NCI-H1105 treated with DMSO at 0.1 percent for 48 hours (cell line): ENCODE data around the gene WNT3A.

Experiments used
- DNase-seq: peaks from one replicate; lab custom pipeline; 2025; lab: John Stamatoyannopoulos, UW

Gene WNT3A

DNA sequence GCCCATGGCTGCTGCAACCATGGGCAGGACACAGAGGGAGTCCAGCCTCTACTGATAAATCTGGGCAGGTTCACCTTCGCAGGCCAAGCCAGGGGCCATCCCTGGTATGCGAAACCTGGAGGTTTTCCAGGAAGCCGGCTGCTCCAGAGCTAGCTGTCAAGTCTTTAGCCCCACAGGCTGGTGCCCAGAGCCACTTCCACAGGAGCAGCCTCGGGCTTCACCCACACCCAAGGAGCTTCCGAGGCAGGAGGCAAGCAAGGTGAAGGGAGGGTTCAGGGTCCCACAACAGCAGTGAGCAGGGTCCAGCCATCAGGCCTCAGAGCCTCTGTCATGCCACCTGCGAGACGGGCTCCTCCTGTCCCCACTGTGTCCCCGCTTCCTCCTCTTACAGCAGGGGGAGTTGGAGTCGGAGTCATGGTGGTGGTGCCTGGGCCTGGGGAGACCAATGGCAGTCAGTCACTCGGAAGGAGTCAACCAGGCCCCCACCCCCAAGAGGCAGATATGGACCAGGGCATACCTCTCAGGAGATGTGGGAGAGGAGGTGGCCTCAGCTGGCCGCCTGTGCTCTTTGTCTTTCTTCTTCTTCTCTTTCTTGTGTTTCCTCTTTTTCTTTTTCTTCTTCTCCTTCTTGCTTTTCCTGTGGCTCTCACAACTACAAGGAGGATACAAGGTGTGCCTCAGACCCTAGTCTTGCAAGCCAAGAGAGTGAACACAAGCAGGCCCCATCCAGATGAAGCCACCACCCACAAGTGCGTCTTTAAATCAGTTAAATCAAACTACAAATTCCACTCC lies 94.2 kb downstream of the WNT3A start:
- no peak for DNase-seq

DNA sequence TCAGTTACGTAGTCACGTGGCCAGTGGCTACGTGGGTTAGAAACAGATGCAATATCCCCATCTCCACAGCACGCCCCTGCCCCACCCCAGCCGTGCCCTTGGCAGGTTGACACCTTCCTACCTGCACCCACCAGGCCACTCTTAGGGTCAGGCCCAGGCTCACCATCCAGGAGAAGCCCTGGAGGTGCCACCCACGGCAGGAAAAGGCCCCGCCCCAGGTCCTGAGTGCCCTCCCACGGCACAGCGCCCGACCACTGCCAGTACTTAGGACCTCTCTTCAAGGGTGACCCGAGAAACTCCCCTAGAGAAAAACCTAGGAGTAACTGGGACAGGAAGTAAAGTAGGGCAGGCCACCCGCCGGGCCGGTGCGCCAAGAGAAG lies 94.8 kb downstream of the WNT3A start:
- no peak for DNase-seq

- no peak for DNase-seq
Observed at GRCh38 chr1:228101994-228102790, 95.4 kb downstream of the WNT3A start.

DNA sequence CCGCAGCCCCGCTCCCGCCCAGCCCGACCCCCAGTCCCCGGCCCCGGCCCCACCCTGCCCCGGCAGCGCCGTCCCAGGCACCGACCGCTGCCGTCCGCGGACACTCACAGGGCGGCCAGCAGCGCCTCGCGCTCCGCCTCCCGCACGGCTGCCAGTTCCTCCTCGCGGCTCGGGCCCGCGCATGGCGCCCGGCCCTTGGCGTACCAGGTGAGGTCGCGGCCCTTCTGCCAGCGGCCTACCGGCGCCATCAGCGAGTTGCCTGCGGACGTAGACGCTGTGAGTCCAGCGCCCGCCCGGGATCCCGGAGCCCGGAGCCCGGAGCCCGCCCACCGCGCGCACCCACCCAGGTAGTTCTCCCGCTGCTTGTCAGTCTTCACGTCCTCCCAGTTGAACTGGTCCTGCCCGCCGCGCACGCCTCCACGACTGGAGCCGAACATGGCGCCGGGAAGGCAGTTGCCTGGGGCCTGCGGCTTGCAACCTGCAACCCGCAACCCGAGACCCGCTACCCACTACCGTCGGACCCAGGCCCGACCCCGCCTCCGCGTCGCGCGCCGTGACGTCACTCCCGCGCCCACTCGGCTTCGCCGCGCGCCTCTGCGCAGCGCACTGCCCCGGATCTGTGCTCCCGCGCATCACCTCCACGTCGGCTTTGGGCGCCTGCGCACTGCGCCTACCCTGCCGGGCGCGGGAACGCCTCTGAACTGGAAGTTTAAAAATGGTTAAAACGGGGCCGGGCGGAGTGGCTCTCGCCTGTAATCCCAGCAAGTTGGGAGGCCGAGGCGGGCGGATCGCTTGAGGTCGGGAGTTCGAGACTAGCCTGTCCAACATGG lies 96.2 kb downstream of the WNT3A start, which contains the start of gene C1orf35:
C1orf35 (minus strand) TSS at position 535 of the 830 bp plus-strand sequence; CDS start at position 437, 98 bp downstream.
- peak; percentile 75 for DNase-seq

DNA sequence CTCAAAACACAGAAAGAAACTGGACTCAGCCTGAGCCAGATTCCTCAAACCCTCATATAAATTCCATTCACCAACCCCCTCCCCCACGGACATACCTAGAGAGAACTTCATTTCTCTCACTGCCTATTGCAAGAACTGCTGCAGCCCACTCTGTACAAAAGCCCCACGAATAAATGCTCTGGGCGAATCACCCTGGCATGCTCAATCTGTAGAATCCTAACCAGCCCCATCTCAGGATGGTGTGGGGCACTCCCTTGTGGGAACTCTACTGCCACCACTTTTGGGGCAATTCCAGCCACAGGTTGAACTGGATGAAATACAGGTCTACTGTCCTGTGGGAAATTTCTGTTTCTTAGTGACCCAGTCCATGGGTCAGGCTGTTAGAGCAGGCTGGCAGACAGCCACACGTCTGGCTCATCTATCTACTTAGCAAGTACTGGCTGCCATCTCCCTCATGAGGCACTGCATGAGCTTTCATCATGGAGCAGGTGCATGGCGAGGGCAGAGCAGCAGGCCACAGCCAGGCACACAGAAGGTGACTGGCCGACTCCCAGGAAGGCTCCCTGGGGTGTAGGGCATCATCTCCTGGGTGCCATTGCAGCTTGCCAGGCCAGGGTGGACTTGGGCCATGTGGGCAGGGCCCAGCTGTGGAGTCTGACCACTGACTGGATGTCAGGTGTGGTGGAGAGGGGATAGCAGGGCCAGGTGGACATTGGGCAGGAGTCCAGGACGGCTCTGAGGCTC lies 97.9 kb downstream of the WNT3A start:
- no peak for DNase-seq

DNA sequence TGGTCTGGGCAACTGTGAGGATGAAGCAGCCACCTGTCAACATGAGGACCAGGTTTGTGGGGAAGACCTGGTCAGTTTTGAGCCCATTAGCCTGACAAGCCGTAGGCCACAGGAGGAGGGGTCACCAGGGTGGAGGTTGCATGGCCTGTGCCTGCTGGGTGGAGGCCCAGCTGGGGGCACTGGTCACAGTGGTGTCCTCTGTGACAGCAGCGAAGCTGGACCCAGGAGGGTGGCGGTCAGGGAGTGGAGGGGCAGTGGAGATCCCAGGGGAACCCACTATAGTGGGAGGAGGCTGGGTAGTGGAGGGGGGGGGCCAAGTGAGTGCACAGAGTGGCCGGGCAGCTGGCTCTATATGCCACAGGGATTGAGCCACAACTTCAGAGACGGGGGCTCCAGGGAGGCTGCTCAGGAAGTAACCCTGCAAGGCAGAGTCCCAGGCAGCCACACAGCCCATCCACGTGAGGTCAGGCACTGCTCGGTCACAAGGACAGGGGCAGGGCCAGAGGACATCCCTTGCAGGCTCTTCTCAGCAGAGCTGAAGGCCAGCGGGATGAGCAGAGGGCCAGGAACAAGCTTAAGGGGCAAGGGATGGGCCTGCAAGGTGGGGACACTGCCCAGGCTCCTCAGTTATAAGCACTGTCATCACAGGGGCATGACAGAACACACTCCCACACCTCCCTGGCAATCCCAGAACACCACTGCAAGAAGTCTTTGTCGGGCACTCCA lies 98.6 kb downstream of the WNT3A start:
- DNase-seq: no peak

- DNase-seq: no peak
Observed at GRCh38 chr1:228105996-228106799, 99.4 kb downstream of the WNT3A start.

DNA sequence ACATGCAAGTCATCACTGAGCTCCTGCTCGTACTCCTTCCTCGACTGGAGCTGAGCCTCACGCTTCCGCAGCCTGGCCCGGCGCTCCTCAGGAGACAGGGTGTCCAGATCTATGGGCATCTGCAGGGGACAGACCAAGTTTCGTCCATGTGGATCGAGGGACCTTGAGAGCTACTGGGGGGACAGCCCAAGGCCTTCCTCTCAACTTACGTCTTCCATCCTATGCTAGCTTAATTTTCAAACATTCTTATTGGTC lies 99.9 kb downstream of the WNT3A start:
- no peak for DNase-seq

GRCh38 chr1:228107636-228108035 lies 100.8 kb downstream of the WNT3A start:
- no peak for DNase-seq

GRCh38 chr1:228108055-228108690 lies 101.4 kb downstream of the WNT3A start:
- DNase-seq: no peak

- no peak for DNase-seq
Observed at GRCh38 chr1:228108742-228109072, 101.9 kb downstream of the WNT3A start.

DNA sequence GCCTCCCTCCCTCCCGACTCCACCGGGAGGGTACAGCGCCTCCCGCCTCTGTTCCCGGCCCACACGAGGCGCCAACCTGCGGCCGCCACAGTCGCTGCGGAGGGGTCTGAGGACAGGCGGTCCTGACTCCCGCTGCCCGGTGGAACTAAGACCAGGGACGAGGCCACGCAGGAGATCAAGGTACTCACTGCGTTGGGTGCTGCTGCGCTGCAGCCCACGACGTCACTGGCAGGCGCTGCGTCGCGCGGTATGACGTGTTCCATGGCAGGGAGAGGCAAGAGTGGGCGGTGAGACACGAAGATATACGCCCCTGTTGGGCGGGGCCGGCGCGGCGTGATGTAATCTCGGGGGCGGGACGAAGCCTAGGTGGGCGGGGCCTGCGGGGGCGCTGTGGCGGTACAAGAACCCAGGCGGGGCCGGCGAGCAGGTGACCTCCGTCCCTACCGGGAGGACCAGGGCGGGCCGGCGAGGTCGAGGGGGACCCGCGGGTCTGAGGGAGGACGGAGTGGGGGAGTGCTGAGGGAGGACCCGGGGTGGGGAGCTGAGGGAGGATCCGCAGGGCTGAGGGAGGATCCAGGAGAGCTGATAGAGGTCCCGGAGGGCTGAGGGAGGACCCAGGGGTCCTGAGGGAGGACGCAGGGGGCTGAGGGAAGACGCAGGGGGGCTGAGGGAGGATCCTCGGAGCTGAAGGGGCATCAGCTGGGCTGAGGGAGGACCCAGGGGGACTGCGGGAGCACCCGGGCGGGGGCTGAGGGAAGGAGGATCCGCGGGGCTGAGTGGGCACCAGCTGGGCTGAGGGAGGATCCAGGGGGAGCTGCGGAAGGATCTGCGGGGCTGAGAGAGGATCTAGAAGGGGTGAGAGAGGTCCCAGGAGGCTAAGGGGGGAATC lies 102.5 kb downstream of the WNT3A start, which contains the start of gene MRPL55:
MRPL55 (minus strand) TSS at position 227 of the 889 bp plus-strand sequence. CDS start 1,039 bp downstream, outside the sequence.
- DNase-seq: peak; percentile 77

GRCh38 chr1:228109962-228110488 lies 103.2 kb downstream of the WNT3A start:
- DNase-seq: no peak

- no peak for DNase-seq
Observed at GRCh38 chr1:228110556-228110955, 103.8 kb downstream of the WNT3A start.
